Body of pancreas (tissue), 4 donors: ENCODE results near the gene CPLX1.

Source experiments
- POLR2A ChIP-seq, 3 donors: fragments of 450-650 bp; IDR thresholded peaks; one replicate each; pipeline ENCODE4 v1.6.1; 2016; ENCODE audit warnings: antibody characterized with exemption in 3 of 3, mild to moderate bottlenecking in 2 of 3
- TF ChIP-seq, protein P1 (sequence below), 7 experiments: fragments of 450-650 bp in 4 of 7; fragments of 200-600 bp in 3 of 7; sonication (generic) in 3 of 7; IDR thresholded peaks; one replicate each; pipeline ENCODE4 v1.5.1; 2016 to 2019; ENCODE audit warnings: antibody characterized with exemption in 7 of 7

DNA sequence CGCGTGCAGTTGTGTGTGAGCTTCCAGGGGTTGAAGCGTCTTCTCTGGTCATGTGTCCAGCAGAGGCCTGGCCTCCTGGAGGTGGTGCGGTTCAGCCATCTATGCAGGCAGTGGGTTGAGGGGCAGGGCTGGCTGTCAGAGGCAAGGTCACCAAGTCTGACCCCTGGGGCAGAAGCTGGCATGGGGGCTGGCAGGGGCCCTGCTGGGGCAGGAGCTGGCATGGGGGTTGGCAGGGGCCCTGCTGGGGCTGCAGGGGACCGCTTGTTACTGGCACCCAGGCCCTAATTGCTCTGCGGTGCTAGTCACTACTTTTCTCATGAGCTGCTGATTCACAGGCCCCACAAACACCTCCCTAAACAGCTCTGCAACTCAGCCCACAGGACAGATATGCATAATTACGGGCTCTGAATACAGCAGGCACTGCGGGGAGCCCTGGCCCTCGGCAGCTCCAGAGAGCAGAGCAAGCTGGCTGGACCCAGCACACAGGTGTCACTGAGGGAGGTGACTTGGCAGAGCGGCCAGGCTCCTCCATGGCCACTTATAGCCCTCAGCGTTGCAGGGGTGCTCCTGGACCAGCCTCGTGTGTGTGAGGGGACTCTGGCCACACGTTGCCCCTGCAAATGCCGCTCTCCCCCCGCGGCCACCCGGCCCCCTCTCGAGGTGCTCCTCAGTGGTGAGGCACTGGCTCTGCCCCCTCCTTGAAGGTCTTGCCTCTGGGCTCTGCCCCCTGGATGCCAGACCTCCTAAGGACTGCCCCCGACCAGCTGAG, 32.7 kb downstream of the CPLX1 start:
- TF ChIP-seq, protein P1, sequence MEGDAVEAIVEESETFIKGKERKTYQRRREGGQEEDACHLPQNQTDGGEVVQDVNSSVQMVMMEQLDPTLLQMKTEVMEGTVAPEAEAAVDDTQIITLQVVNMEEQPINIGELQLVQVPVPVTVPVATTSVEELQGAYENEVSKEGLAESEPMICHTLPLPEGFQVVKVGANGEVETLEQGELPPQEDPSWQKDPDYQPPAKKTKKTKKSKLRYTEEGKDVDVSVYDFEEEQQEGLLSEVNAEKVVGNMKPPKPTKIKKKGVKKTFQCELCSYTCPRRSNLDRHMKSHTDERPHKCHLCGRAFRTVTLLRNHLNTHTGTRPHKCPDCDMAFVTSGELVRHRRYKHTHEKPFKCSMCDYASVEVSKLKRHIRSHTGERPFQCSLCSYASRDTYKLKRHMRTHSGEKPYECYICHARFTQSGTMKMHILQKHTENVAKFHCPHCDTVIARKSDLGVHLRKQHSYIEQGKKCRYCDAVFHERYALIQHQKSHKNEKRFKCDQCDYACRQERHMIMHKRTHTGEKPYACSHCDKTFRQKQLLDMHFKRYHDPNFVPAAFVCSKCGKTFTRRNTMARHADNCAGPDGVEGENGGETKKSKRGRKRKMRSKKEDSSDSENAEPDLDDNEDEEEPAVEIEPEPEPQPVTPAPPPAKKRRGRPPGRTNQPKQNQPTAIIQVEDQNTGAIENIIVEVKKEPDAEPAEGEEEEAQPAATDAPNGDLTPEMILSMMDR (IDR thresholded peaks at IDR 0.05) = no peak
- TF ChIP-seq POLR2A (IDR thresholded peaks at IDR 0.05) = no peak
